Measurements from ENCODE around the gene MT2A.
"Not testable (repeated sequence)": the region's sequence is repeated elsewhere in the genome, so short reads cannot be mapped to it uniquely, and the experiment has no call there.

MT2A gene

GRCh38 chr16:56580391-56581048 is 27.9 kb upstream of the MT2A start:
- WGBS, 2 experiments, result 85 to 86% methylated on average over 6 of the region's 6 CpGs

GRCh38 chr16:56582911-56583310 is 25.5 kb upstream of the MT2A start:
- H3K4me3 ChIP-seq (ENCODE audit: insufficient read depth, low read depth, low read length); H3K4me1 ChIP-seq (ENCODE audit: control insufficient read depth, insufficient read depth, low read length); H3K9me3 ChIP-seq (ENCODE audit: control insufficient read depth, low read length); H3K27ac ChIP-seq (ENCODE audit: insufficient read depth, low read depth, low read length, poor library complexity, severe bottlenecking); H3K36me3 ChIP-seq (ENCODE audit: control insufficient read depth, insufficient read depth, low read length): not testable (repeated sequence)
- peaks cover 22% of the 10 kb centered on the region for H3K27me3 ChIP-seq (ENCODE audit: control insufficient read depth, insufficient read depth, low read length, poor library complexity, severe bottlenecking)
- WGBS, 2 experiments, result 96 to 100% methylated on average over 2 of the region's 2 CpGs

More at GRCh38 chr16:56580391-56581048, 27.9 kb upstream of the MT2A start:
- H3K27ac ChIP-seq (ENCODE audit: insufficient read depth, low read depth, low read length, poor library complexity, severe bottlenecking), result no peak overlapping the region
- H3K9me3 ChIP-seq (ENCODE audit: control insufficient read depth, low read length), result no peaks in the 10 kb centered on the region
- no peaks in the 10 kb centered on the region for H3K4me1 ChIP-seq (ENCODE audit: control insufficient read depth, insufficient read depth, low read length)
- H3K27me3 ChIP-seq (ENCODE audit: control insufficient read depth, insufficient read depth, low read length, poor library complexity, severe bottlenecking), result peaks cover 3% of the 10 kb centered on the region
- no peak overlapping the region for H3K4me3 ChIP-seq (ENCODE audit: insufficient read depth, low read depth, low read length)
- H3K36me3 ChIP-seq (ENCODE audit: control insufficient read depth, insufficient read depth, low read length), result no peaks in the 10 kb centered on the region

- Histone ChIP-seq H3K27ac (ENCODE audit: insufficient read depth, low read depth, low read length, poor library complexity, severe bottlenecking) (no peak overlapping the region), H3K9me3 (ENCODE audit: control insufficient read depth, low read length) (no peaks in the 10 kb centered on the region), H3K36me3 (ENCODE audit: control insufficient read depth, insufficient read depth, low read length) (no peaks in the 10 kb centered on the region), H3K4me3 (ENCODE audit: insufficient read depth, low read depth, low read length) (no peak overlapping the region), H3K27me3 (ENCODE audit: control insufficient read depth, insufficient read depth, low read length, poor library complexity, severe bottlenecking) (peaks cover 29% of the 10 kb centered on the region), H3K4me1 (ENCODE audit: control insufficient read depth, insufficient read depth, low read length) (no peaks in the 10 kb centered on the region)
- 83 to 87% methylated on average over 11 of the region's 11 CpGs for WGBS, 2 experiments
Measured at GRCh38 chr16:56583351-56584168, 24.8 kb upstream of the MT2A start.

GRCh38 chr16:56584276-56584675 is 24.1 kb upstream of the MT2A start:
- 89% methylated on average over 11 of the region's 11 CpGs for WGBS, 2 experiments
- H3K27ac ChIP-seq (ENCODE audit: insufficient read depth, low read depth, low read length, poor library complexity, severe bottlenecking), result no peak overlapping the region
- H3K4me3 ChIP-seq (ENCODE audit: insufficient read depth, low read depth, low read length), result no peak overlapping the region
- no peaks in the 10 kb centered on the region for H3K9me3 ChIP-seq (ENCODE audit: control insufficient read depth, low read length)
- peaks cover 36% of the 10 kb centered on the region for H3K27me3 ChIP-seq (ENCODE audit: control insufficient read depth, insufficient read depth, low read length, poor library complexity, severe bottlenecking)
- no peaks in the 10 kb centered on the region for H3K4me1 ChIP-seq (ENCODE audit: control insufficient read depth, insufficient read depth, low read length)
- no peaks in the 10 kb centered on the region for H3K36me3 ChIP-seq (ENCODE audit: control insufficient read depth, insufficient read depth, low read length)

GRCh38 chr16:56588781-56589140 is 19.6 kb upstream of the MT2A start:
- H3K27ac ChIP-seq (ENCODE audit: insufficient read depth, low read depth, low read length, poor library complexity, severe bottlenecking), result no peak overlapping the region
- H3K9me3 ChIP-seq (ENCODE audit: control insufficient read depth, low read length), result no peaks in the 10 kb centered on the region
- 49 to 56% methylated on average over 9 of the region's 9 CpGs for WGBS, 2 experiments
- H3K4me1 ChIP-seq (ENCODE audit: control insufficient read depth, insufficient read depth, low read length), result peaks cover 4% of the 10 kb centered on the region
- H3K4me3 ChIP-seq (ENCODE audit: insufficient read depth, low read depth, low read length), result peak overlapping the region; percentile 39
- H3K36me3 ChIP-seq (ENCODE audit: control insufficient read depth, insufficient read depth, low read length), result no peaks in the 10 kb centered on the region
- H3K27me3 ChIP-seq (ENCODE audit: control insufficient read depth, insufficient read depth, low read length, poor library complexity, severe bottlenecking), result peaks cover 68% of the 10 kb centered on the region

- peak within 1 kb of the TSS; percentile 39 for H3K4me3 ChIP-seq (ENCODE audit: insufficient read depth, low read depth, low read length)
- H3K4me1 ChIP-seq (ENCODE audit: control insufficient read depth, insufficient read depth, low read length), result peaks cover 4% of the 10 kb centered on the region
- no peak within 1 kb of the TSS for H3K27ac ChIP-seq (ENCODE audit: insufficient read depth, low read depth, low read length, poor library complexity, severe bottlenecking)
- peaks cover 68% of the 10 kb centered on the region for H3K27me3 ChIP-seq (ENCODE audit: control insufficient read depth, insufficient read depth, low read length, poor library complexity, severe bottlenecking)
- 7% methylated on average over 87 of the region's 87 CpGs for WGBS, 2 experiments
- no peaks in the 10 kb centered on the region for H3K9me3 ChIP-seq (ENCODE audit: control insufficient read depth, low read length)
- H3K36me3 ChIP-seq (ENCODE audit: control insufficient read depth, insufficient read depth, low read length), result no peaks in the 10 kb centered on the region
Measured at GRCh38 chr16:56589141-56590039, 19.0 kb upstream of the MT2A start, which contains the start of gene MT3. Gene MT3 (plus strand): TSS chr16:56589528. CDS start chr16:56589591, 63 bp downstream.

GRCh38 chr16:56591377-56592060 is 16.9 kb upstream of the MT2A start:
- Histone ChIP-seq H3K27me3 (ENCODE audit: control insufficient read depth, insufficient read depth, low read length, poor library complexity, severe bottlenecking) (peaks cover 59% of the 10 kb centered on the region), H3K9me3 (ENCODE audit: control insufficient read depth, low read length) (no peaks in the 10 kb centered on the region), H3K4me1 (ENCODE audit: control insufficient read depth, insufficient read depth, low read length) (peaks cover 4% of the 10 kb centered on the region), H3K4me3 (ENCODE audit: insufficient read depth, low read depth, low read length) (no peak overlapping the region), H3K36me3 (ENCODE audit: control insufficient read depth, insufficient read depth, low read length) (no peaks in the 10 kb centered on the region), H3K27ac (ENCODE audit: insufficient read depth, low read depth, low read length, poor library complexity, severe bottlenecking) (no peak overlapping the region)
- WGBS, 2 experiments, result 83% methylated on average over 4 of the region's 4 CpGs

- 54 to 67% methylated on average over 4 to 6 of the region's 6 CpGs for WGBS, 2 experiments
- Histone ChIP-seq H3K4me3 (ENCODE audit: insufficient read depth, low read depth, low read length) (no peak overlapping the region), H3K4me1 (ENCODE audit: control insufficient read depth, insufficient read depth, low read length) (peaks cover 4% of the 10 kb centered on the region), H3K27ac (ENCODE audit: insufficient read depth, low read depth, low read length, poor library complexity, severe bottlenecking) (no peak overlapping the region), H3K36me3 (ENCODE audit: control insufficient read depth, insufficient read depth, low read length) (no peaks in the 10 kb centered on the region), H3K9me3 (ENCODE audit: control insufficient read depth, low read length) (no peaks in the 10 kb centered on the region), H3K27me3 (ENCODE audit: control insufficient read depth, insufficient read depth, low read length, poor library complexity, severe bottlenecking) (peaks cover 37% of the 10 kb centered on the region)
Measured at GRCh38 chr16:56593573-56594291, 14.7 kb upstream of the MT2A start.

GRCh38 chr16:56594292-56594619 is 14.1 kb upstream of the MT2A start:
- H3K27ac ChIP-seq (ENCODE audit: insufficient read depth, low read depth, low read length, poor library complexity, severe bottlenecking), result no peak overlapping the region

More at GRCh38 chr16:56594292-56594619, 14.1 kb upstream of the MT2A start:
- H3K4me3 ChIP-seq (ENCODE audit: insufficient read depth, low read depth, low read length), result no peak overlapping the region
- H3K27me3 ChIP-seq (ENCODE audit: control insufficient read depth, insufficient read depth, low read length, poor library complexity, severe bottlenecking), result peaks cover 32% of the 10 kb centered on the region
- no peaks in the 10 kb centered on the region for H3K36me3 ChIP-seq (ENCODE audit: control insufficient read depth, insufficient read depth, low read length)
- peaks cover 4% of the 10 kb centered on the region for H3K4me1 ChIP-seq (ENCODE audit: control insufficient read depth, insufficient read depth, low read length)
- 94 to 100% methylated on average over 2 of the region's 5 CpGs for WGBS, 2 experiments
- no peaks in the 10 kb centered on the region for H3K9me3 ChIP-seq (ENCODE audit: control insufficient read depth, low read length)
